Measurements from ENCODE around the gene ADI1.

Gene ADI1, protein sequence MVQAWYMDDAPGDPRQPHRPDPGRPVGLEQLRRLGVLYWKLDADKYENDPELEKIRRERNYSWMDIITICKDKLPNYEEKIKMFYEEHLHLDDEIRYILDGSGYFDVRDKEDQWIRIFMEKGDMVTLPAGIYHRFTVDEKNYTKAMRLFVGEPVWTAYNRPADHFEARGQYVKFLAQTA

DNA sequence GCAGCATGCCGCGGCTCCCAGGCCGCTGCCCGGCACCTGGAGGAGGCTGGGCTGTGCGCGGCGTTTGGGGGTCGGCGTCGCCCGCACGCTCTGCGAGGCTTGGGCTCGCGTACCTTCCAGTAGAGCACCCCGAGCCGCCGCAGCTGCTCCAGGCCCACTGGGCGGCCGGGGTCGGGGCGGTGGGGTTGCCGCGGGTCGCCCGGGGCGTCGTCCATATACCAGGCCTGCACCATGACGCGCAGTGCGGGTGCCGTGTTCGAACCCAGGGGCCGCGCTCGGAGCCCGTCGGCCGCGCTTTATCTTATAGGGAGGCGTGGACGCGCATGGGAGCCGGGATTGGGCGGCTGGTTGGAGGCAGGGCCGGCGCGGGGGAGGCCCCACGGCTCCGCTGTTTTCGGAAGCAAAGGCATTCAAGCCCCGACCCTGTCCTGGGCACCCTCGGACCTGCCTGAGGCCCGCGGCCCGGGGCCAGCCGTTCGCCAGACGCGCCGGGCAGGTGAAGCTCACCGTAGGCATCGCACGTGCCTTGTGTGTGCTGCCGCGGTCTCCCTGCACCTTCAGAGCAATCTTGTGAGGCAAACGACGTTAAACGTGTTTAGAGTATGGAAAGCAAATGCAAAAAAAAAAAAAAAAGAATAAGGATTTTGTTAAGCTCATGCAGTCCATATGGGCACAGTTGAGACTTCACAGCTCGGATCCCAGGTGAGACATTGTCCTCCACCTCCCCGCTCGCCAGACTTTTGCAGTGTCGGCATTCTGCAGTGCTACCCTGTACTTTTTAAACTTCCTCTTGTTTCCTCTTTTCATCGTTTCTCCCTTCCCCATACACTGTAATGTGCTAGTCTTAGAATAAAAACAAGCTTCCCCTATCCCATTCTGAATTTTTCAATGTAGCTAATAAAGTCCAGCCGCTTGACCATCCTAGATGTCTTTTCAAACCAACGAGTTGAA is at the start of gene ADI1:
Gene ADI1 (minus strand): TSS at position 277 of the 951 bp plus-strand sequence. CDS start 44 bp downstream, at position 233.
- DNase-seq (ENCODE audit: low read depth in 2 of 2), result peak; percentile 25 to 43

DNA sequence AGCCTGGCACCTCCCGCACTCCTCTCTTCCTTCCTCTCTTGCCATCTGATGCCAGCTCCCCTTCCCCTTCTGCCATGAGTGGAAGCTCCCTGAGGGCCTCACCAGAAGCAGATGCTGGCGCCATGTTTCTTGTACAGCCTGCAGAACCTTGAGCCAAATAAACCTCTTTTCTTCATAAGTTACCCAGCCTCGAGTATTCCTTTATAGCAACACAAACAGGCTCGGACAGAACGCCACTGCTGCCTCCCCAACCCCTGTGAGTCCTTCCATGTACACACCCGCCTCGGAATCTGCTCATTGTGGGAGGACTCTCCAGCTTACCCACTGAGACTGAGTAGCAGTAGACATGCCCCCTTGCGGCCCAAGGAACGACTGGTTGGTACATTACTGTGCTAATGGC is 47.5 kb upstream of the ADI1 start:
- DNase-seq (ENCODE audit: low read depth in 2 of 2), result no peak

DNA sequence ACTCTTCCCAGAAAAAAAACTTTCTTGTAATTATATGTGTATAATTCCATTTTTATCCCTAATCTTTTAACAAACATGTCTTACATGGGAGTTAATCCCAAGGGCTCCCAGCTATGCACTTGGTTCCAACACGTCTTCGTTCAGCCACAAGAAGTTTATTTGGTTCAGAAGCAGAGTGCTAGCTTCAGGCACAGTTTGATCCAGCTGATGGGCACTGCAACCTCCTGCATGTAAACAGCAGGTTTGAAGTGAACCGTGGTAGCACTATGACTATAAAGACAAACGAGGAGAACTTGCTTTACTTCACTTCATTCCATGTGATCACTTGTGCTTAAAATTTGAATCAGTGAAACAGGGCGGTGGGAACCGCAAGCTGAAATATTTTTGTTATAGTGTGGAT is 45.8 kb upstream of the ADI1 start:
- no peak for DNase-seq (ENCODE audit: low read depth in 2 of 2)

DNA sequence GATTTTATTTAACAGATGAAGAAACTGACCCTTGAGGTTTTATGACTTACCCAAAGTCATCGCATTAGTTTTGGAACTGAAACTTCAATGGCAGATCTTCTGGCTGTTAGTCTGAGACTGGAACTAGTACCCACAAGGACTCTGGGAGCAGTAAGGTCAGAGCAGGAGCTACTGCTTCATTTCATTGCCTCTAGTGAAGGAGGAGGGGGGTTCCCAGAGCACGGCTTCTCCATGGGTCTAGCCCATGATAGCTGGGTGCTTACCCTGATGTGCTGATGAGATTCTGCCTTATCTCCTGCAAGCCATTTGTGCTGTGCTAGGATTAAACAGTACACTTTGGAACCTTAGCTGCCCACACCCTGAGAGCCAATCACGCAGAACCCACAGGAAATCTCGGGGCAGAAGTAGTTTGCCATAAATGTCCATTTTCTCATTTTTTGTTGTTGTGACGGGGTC is 44.2 kb upstream of the ADI1 start:
- DNase-seq (ENCODE audit: low read depth in 2 of 2), result no peak

DNA sequence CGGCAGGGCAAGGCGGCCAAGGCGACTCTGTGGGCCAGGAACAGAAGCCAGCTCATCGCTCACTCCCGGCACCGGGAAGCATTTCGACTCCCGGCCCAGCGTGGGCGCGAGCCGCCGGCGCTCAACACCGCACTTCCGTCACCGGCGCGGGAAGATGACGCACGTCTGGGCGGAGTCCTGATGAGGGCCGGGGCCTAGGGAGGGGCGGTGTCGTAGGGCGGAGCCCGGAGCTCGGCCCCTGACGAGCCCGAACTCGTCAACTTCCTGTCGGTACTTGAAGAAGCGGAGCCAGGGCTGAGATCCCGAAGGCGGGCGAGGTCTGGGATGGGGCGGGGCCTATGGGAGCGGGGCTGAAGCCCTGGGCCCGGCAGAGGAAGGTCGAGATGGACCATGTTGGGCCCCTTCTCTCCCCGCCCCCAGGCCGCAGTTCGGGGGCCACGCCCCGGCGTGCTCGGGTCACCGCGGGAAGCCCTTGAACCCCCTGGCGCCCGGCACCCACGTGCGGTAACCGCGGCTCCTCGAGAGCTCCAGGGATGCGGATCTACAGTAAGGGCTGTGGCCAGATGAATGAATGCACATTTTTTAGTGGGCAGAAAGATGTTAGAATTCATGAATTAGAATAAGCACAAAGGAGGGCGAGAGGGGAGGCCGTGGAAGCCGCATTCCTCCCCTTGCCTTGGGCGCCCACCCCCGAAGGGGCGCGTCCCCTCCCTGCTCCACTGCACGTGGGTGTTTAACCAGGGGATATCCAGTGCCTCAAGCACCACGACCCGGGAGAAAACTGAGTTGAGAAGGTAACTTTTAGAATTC is 39.1 kb upstream of the ADI1 start, which contains the start of gene RNASEH1:
Gene RNASEH1 (minus strand): TSS at position 129 of the 810 bp plus-strand sequence. CDS start 73 bp downstream, at position 56.
- DNase-seq (ENCODE audit: low read depth in 2 of 2), result peak; percentile 90 to 99

DNA sequence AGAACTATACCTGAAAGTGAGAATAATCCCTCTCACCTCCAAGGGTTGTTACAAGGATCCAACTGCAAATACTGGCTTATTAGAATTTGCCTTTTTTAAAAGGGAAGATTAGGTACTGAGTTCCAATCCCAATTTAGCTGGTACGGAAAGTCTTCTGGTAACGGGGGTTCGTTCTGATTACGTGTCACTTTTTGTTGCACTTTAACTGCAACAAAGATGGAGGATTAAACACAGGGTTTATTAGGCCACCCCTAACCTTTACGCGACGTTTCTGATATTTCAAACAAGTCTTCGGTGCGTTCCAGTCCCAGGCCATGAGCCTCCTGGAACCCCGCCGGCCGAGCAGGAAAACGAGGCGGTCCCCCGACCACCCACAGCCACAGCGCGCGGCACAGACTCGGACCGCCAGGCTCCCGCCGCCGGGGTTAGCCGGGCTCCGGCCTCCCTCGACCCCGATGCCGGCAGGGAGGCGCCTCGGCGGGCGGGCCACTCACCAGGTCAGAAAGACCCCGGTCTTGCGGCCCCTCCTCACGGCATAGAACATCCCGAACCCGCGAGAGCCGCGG is 38.4 kb upstream of the ADI1 start:
- no peak for DNase-seq (ENCODE audit: low read depth in 2 of 2)

DNA sequence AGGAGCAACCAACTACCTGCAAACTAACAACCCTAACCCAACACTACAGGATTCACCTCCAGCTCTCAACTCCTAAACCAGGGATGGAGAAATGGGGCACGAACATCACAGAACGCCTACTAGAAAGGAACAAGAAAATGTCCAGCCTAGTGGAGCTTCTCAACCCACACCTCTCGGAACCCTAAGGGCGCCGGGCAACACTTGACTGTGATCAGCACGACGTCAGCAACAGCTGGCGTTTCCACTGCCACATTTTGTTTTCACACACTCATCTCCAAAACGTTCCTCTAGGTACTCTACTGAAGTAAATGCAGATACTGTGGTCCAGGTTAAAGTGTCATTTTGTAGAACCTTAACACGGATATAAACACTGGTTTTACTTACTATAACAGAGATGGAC is 34.6 kb upstream of the ADI1 start:
- DNase-seq (ENCODE audit: low read depth in 2 of 2), result no peak

DNA sequence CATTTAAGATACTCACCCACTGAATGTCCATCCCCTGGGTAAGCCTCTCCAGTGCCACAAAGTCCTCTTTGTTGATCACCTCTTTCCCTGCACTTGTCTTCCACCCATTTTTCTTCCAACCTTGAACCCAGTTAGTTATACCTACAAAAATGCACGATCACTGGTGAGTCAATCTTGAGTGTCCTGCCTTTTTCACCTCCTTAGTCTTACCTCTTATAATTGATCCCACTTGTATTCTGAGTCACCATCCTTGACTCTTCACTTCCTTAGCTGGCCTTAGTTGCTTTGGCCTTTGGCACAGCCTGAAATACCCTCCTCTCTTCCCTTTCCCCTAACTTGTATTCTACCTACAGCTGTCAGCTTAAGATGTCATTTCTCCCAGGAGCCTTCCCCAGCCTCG is 28.6 kb upstream of the ADI1 start:
- DNase-seq (ENCODE audit: low read depth in 2 of 2), result no peak

DNA sequence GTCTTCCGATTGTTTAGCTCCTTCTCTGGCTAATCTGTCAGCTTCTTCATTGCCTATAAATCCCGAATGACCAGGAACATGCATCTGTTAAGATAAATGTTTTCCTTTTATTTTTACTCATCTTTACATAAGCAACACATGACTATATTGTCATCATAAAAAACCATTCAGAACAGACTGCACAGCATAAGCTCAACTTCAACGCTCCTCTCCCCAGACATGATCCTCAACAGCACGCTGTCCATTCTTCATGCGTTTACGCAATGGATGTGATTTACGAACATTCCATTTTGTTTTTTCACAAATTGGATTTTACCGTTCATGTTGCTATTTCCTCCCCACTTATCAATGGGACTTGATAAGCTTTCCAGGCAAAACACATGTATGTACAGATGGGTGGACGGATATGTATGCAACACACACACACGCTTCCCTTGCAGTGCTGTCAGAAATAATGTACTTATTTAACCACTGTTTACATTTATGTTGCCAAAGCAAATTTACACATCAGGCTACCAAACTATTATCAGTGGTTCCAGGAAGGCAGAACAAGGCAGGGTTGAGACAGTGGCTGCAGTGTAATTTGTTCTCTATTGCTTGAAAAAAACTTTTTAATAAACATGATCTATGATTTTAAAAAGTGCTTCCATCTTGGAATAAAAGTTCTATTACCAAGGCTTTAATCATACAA is 26.6 kb upstream of the ADI1 start:
- DNase-seq (ENCODE audit: low read depth in 2 of 2), result no peak

DNA sequence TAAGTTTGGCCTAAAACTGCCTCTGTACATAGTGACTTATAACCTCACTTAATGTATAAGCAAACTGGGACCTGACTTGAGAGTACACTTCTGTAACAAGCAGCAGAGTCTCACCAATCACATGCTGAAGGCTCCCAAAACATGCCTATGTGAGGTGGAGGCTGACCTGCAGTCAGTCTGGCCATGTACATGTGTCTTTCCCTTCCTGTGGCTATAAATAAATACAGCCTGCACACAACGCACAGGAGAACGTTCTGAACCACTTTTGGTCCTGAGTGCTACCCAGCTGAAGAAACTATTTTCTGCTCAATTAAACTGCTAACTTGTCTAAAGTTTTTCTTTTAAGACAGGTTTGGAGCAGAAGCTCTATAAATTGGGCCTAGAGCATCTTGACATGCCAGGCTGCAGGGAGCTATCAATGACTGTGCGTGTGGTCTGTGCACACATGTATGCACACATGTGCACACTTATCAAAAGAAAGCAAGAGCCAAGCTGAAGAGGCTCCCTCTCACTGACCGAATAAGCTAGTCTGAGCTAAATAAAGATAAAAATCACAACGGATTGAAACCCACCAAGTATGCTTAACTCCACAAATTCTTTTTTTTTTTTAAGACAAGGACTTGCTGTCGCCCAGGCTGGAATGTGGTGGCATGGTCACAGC is 23.8 kb upstream of the ADI1 start:
- DNase-seq (ENCODE audit: low read depth in 2 of 2), result no peak

DNA sequence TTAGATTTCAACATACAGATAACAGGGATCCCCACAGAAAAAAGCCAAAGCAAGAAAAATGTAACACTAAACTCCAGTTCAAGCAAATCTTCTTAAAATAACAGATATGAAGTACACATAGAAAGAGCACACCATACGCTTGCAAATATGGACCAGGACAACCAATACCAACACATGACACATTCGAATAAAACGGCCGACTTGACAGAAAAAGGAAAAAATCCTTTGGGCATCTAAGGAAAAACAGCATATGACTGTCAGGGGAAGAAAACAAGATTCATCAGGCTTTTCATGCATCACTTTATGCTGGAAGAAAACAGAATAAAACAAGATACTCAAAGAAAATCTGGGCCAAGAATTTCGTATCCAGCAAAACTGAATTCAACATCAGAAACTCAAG is 22.8 kb upstream of the ADI1 start:
- DNase-seq (ENCODE audit: low read depth in 2 of 2), result no peak

DNA sequence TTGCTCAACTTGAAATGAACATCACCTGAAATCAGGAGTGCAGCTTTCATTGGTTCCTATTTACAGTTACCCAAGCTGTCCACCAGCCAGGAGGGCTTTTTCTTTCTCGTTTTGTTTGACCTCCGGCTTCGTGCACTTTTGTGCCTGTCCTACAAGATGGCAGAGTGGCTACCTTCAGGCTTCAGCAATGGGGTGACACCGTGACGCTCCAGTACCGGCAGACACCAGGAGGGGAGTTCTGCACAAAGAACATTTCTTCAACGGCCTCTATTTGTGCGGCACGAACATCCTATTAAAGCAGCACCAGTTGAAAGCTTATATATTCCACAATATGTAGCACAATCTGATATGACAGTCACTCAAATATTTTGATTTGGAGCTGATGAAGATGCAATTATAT is 20.5 kb upstream of the ADI1 start:
- no peak for DNase-seq (ENCODE audit: low read depth in 2 of 2)

DNA sequence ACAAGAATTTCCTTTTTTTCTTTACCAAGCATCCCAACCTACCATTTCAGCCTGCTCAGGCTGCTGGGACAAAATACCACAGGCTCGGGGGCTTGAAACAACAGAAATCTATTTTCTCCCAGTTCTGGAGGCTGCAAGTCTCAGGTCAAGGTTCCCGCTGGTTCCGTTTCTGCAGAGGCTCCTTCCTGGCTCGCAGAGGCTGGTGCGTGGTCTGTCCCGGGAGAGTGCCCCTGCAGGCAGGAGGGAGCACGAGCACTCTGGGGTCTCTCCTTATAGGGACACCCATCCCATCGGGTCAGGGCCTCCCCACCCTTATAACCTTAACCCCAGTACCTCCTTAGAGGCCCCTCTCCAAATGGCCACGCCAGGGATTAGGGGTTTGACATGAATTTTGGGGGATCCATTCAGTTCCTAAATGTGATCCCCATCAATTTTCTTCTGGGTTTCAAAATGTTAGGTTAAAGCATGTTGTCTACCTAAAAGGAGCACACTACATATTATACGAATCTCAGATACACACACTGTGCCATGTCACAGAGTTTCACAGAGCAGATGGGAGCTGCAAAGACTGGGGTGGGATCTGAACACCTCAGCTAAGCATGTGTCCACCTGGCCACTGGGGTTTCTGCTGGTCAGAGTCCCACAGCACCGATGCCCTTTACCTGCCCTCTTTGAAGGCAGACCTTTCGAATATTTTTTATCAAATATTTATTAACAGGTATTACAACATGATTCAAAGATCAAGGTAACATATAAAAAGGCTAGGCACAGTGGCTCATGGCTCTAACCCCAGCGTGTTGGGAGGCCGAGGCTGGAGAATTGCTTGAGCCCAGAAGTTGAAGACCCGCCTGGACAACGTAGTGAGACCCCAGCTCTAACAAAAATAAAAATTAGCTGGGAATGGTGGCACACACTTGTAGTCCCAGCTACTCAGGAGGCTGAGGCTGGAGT is 17.6 kb upstream of the ADI1 start:
- no peak for DNase-seq (ENCODE audit: low read depth in 2 of 2)

DNA sequence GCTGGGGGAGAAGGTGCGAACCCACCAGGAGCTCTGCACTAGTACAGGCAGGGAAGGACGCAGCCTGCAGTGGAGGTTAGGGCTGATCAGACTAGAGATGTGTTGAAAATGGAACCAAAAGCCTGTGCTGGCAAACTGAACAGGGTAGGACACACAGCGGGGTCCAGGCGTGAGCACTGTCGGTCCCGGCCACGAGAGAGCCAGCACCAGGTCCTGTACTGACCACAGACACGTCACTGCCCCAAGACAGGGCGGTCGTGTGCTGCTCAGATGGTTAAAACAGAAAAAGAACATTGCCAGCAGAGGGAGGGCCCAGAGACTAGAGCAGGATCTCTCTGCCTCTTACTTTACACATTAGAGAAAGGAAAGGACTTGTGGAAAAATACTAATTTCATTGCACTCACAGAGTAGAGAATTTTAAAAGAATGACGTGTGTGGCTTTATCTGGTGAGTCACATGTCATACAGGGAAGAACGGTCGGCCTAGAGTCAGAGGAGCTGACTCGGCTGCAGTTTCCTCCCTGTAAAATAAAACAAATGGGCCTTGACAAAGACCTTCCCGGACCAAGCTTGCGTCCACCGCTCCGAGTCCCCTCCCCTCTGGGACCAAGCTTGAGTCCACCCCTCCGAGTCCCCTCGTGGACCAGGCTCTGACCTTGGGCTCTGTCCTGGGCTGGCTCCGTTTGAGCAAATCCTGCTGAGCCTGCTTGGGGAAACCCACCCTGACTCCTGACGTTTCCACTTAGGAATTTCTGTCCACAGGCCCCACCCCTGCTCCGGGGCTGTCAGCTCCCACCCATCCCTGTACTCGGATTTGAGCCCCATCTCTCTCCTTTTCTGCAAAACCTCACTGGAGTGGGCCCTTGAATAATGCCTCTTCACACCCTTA is 16.7 kb upstream of the ADI1 start:
- DNase-seq (ENCODE audit: low read depth in 2 of 2), result no peak

DNA sequence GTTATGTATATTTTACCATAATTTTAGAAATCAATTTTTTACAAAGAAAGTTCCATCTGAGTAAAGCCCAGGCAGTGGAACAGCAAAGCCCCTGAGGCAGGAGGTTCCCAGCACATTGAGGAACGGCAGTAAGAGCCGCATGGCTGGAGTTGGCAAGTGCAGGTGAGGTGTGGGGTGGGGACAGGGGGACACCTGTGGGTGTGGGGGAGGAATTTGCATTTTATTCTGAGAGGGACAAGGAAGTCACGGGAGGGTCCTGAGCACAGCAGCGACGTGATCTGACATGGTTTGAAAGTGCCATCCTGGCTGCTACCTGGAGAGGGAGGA is 16.1 kb upstream of the ADI1 start:
- DNase-seq (ENCODE audit: low read depth in 2 of 2), result no peak

DNA sequence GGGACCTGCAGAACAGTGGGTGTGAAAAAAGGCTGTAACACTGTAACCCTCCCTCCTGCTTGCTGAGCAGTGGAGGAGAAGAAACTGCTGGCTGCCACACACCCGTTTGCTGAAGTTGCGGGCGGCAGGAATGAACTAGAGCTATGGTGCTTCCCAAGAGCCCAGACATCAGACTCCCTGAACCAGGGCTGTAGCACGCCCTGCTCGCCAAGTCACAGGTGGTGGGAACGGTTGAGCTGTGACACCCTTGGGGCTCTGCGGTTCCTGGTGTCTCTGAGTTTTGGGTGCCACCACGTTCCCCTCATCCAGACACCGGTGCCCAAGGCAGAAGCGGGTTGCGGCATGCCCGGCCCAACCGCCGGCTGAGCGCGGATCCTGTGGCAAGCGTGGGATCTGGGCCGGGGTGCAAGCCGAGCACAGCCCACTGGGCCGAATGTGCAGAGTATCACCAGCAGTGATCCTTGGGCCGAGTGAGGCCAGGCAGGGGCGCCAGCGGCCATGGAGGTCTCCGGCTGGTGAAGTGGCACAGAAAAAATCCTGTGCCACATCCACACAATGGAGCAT is 15.0 kb upstream of the ADI1 start:
- no peak for DNase-seq (ENCODE audit: low read depth in 2 of 2)

DNA sequence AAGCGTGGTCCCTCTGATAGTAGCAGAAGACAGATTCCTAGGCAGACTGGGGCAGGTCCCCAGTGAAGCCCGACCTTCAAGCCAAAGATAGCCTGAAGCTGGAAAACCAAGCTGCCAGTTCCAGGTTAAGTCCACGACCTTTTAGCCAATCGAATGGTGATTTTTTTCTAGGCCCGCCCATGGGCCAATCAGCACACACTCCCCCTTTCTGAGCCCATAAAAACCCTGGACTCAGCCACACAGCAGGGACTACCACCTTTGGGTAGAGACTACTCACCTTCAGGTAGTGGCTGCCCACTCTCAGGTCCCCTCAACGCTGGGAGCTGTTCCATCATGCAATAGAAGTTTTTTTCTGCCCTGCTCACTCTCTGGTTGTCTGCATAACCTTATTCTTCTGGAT is 14.5 kb upstream of the ADI1 start:
- DNase-seq (ENCODE audit: low read depth in 2 of 2), result no peak

DNA sequence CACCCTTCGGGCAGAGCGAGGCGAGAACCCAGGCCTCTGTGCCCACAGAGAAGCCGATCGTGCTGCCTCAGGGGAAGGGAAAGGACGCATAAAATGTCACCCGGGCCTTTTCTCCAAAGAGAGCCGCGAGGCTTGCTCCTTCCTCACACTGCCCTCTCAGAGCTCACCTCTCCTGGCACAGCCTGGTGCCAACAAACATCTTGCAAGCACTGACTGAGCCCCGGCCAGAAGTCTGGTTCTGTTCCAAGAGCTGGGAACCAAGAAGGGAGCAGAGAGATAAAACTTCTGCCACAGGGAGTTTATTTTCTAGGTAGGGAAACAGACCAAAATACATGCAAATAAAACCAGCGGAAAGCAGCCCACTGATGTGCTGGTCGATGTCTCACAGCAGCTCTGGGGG is 13.6 kb upstream of the ADI1 start:
- no peak for DNase-seq (ENCODE audit: low read depth in 2 of 2)

Measured in stimulated activated CD4-positive, alpha-beta T cell treated with anti-CD3 and anti-CD28 coated beads, Interleukin-1b, Interleukin-23, amount 100 ng/mL, for 1 hour (primary cell).